K562 (cell line): Measurements from ENCODE around the gene MAP3K12. TPM values are rescaled to one million over a fixed set of nuclear protein-coding genes. Genes with fewer than 3 reads are reported as not detected.

Source experiments
- ATAC-seq: fragments of 200-7000 bp; cut with Tn5 transposase; 3 replicates; pipeline ENCODE4 v1.9.1; 2020; ENCODE audit warnings: moderate library complexity
- BruUV-seq: library from RNA; stranded (reverse); fragments of 400-500 nt; replicated peaks from 2 replicates; lab custom pipeline; 2021; lab: Mats Ljungman, UMichigan
- CTCF ChIA-PET: fragments of 300-600 bp; formaldehyde crosslinking; extraction: SDS; loops from one replicate; lab custom pipeline; 2021; ENCODE audit warnings: low intra/inter-chr PET ratio; lab: Yijun Ruan, JAX
- POLR2A ChIA-PET: fragments of 300-600, 350-650 bp; sonication (Branson Sonifier 250); formaldehyde crosslinking; extraction: SDS; loops from one replicate; lab custom pipeline; 2021; ENCODE audit warnings: antibody characterized with exemption, inconsistent platforms; lab: Yijun Ruan, JAX
- DNase-seq, 4 experiments: peaks; one replicate each; pipeline versions ENCODE4 v3.0.0 to v3.0.0-alpha.2; 2011 to 2018; ENCODE audit warnings: low spot score in 3 of 4, mixed read lengths in 3 of 4; ENCODE audit errors: extremely low read depth in 1 of 4
- FAIRE-seq: peaks from 2 replicates; lab custom pipeline; 2011; peaks lifted over from hg19 to GRCh38; lab: Jason Lieb, UNC
- H2AFZ ChIP-seq: 2 replicates; pipeline ENCODE4 v1.6.0; 2011; ENCODE audit warnings: low read depth, low read length, control low read depth, inconsistent platforms
- H3K27ac ChIP-seq: fragments of 200-600 bp; 3 replicates; pipeline ENCODE4 v1.8.0; 2011; ENCODE audit warnings: low read depth, mild to moderate bottlenecking, control low read depth, inconsistent platforms, low read length, moderate library complexity, mixed read lengths; ENCODE audit errors: extremely low read depth
- H3K27me3 ChIP-seq, 2 experiments: fragments of 300-600 bp in 1 of 2; 2 replicates in 1 of 2; 3 replicates in 1 of 2; pipeline versions ENCODE4 v1.6.0 to v1.8.0; 2011; ENCODE audit warnings: inconsistent platforms in 2 of 2, low read length in 2 of 2, mild to moderate bottlenecking in 1 of 2, mixed read lengths in 1 of 2, moderate library complexity in 1 of 2; ENCODE audit not compliant: control insufficient read depth in 2 of 2, insufficient read depth in 2 of 2
- H3K36me3 ChIP-seq: fragments of 300-600 bp; 3 replicates; pipeline ENCODE4 v1.8.0; 2011; ENCODE audit warnings: mild to moderate bottlenecking, low read length, inconsistent platforms; ENCODE audit not compliant: control insufficient read depth, insufficient read depth
- H3K4me1 ChIP-seq, 2 experiments: fragments of 200-600 bp in 1 of 2; replicated peaks in 1 of 2; 2 replicates in 1 of 2; 3 replicates in 1 of 2; pipeline versions ENCODE4 v1.5.1 to v1.8.0; 2011; ENCODE audit warnings: inconsistent platforms in 2 of 2, low read length in 2 of 2, mild to moderate bottlenecking in 1 of 2, mixed read lengths in 1 of 2, moderate library complexity in 1 of 2; ENCODE audit not compliant: control insufficient read depth in 2 of 2, insufficient read depth in 2 of 2
- H3K4me2 ChIP-seq: 2 replicates; pipeline ENCODE4 v1.6.1; 2011; ENCODE audit warnings: low read length, control low read depth, inconsistent platforms, mixed read lengths; ENCODE audit not compliant: insufficient read depth
- H3K4me3 ChIP-seq: fragments of 200-600 bp; sonication (generic), shearing (Covaris generic); 2 replicates; pipeline ENCODE4 v1.5.1; 2016; ENCODE audit warnings: control low read depth, inconsistent platforms
- H3K79me2 ChIP-seq: fragments of 200-600 bp; 3 replicates; pipeline ENCODE4 v1.8.0; 2011; ENCODE audit warnings: low read length, inconsistent platforms; ENCODE audit not compliant: control insufficient read depth, insufficient read depth
- H3K9ac ChIP-seq, 2 experiments: 2 replicates each; pipeline versions ENCODE4 v1.6.0 to v1.6.1; 2011; ENCODE audit warnings: low read depth in 2 of 2, low read length in 2 of 2, control low read depth in 1 of 2, inconsistent platforms in 1 of 2, mild to moderate bottlenecking in 1 of 2, mixed read lengths in 1 of 2; ENCODE audit not compliant: insufficient read depth in 1 of 2
- H3K9me1 ChIP-seq: one replicate; pipeline ENCODE4 v1.6.0; 2011; ENCODE audit warnings: inconsistent platforms, mild to moderate bottlenecking, low read length, moderate library complexity; ENCODE audit not compliant: control insufficient read depth, insufficient read depth
- H3K9me3 ChIP-seq: replicated peaks from 2 replicates; pipeline ENCODE4 v1.5.1; 2011; ENCODE audit warnings: low read depth, low read length, inconsistent platforms; ENCODE audit not compliant: control insufficient read depth, insufficient read depth
- H4K20me1 ChIP-seq: replicated peaks from 2 replicates; pipeline ENCODE4 v1.6.1; 2011; ENCODE audit warnings: low read length, inconsistent platforms, mixed read lengths; ENCODE audit not compliant: control insufficient read depth, insufficient read depth
- DPF2 ChIP-seq: fragments of 450-650 bp; IDR thresholded peaks from 2 replicates; pipeline ENCODE4 v1.6.1; 2016
- JUND ChIP-seq, 2 experiments: IDR thresholded peaks; 2 replicates in 1 of 2; 3 replicates in 1 of 2; pipeline ENCODE4 v1.6.1; 2011; ENCODE audit warnings: borderline replicate concordance in 2 of 2, low read depth in 2 of 2, low read length in 2 of 2, improper control_type of control experiment in 1 of 2, missing biosample characterization in 1 of 2, missing genetic modification characterization in 1 of 2, missing genetic modification reagents in 1 of 2
- PKNOX1 ChIP-seq: fragments of 450-650 bp; IDR thresholded peaks from 2 replicates; pipeline ENCODE4 v1.6.1; 2016
- POLR2A ChIP-seq: fragments of 450-650 bp; conservative IDR thresholded peaks from 2 replicates; pipeline ENCODE4 v1.6.1; 2016
- POLR2AphosphoS5 ChIP-seq: IDR thresholded peaks from 2 replicates; pipeline ENCODE4 v1.6.1; 2011; ENCODE audit warnings: mild to moderate bottlenecking, low read depth, low read length, moderate library complexity; ENCODE audit not compliant: control insufficient read depth, insufficient read depth
- STAT5B ChIP-seq: fragments of 250-450 bp; sonication (Bioruptor Pico); IDR thresholded peaks from 2 replicates; pipeline ENCODE4 v1.8.0; 2021; ENCODE audit warnings: mild to moderate bottlenecking, inconsistent platforms
- WGBS: fragments of 100-300 bp; shearing (Covaris generic); methylation state at CpG from one replicate; pipeline ENCODE4 v1.1.6; 2016; ENCODE audit warnings: low coverage, mixed read lengths; ENCODE audit not compliant: insufficient coverage; ENCODE audit errors: missing lambda C conversion rate; 5-methylcytosine and 5-hydroxymethylcytosine counted together
- in situ Hi-C: fragments of 300-500 bp; cut with MboI; formaldehyde crosslinking; loops from 4 replicates; pipeline ENCODE4 v1.15.0; 2018; ENCODE audit warnings: inconsistent platforms, mixed read lengths
- intact Hi-C: fragments of 100-400 bp; cut with micrococcal nuclease; formaldehyde crosslinking; loops from 2 replicates; pipeline ENCODE4 v1.14.2; 2022
- polyA plus RNA-seq, 8 experiments: library from polyadenylated mRNA; depleted of rRNA in 4 of 8; stranded (reverse) in 5 of 8; unstranded in 3 of 8; fragments of >200 nt; fragmentation: Nextera tagmentation in 2 of 8; fragmentation: Illumina TruSeq in 1 of 8; extraction: Ambion mirVana in 2 of 8; extraction: Trizol in 1 of 8; gene quantifications; 2 replicates each; pipeline versions ENCODE4 v1.2.1 to v1.2.3, GENCODE V29; 2011 to 2014; ENCODE audit warnings: inconsistent platforms in 1 of 8, missing spikeins in 1 of 8
- total RNA-seq, 7 experiments: library from RNA; depleted of rRNA in 6 of 7; stranded (reverse); fragments of >200 nt in 6 of 7; fragmentation: Illumina TruSeq in 2 of 7; extraction: Trizol in 2 of 7; gene quantifications; 2 replicates each; pipeline versions ENCODE4 v1.2.1 to v1.2.3, GENCODE V29; 2011 to 2021; ENCODE audit warnings: low replicate concordance in 1 of 7

The MAP3K12 gene
- total and polyA plus RNA-seq, 9 of the 15 experiments (the other 6 are each of a cell fraction or from before 2014, with no cell fraction given), result 0.10 to 2.4 (median 1.6) TPM

- H3K27ac ChIP-seq, result no peak overlapping the region
- no peaks in the 10 kb centered on the region for H3K9me3 ChIP-seq
- 77% methylated on average over 3 of the region's 3 CpGs for WGBS
- H3K36me3 ChIP-seq, result peaks cover 100% of the 10 kb centered on the region
- H3K27me3 ChIP-seq, result no peaks in the 10 kb centered on the region
- H3K79me2 ChIP-seq, result peaks cover 97% of the 10 kb centered on the region
- in situ Hi-C loops, result no loop called here
- BruUV-seq, result no TSS peak
- peaks cover 27% of the 10 kb centered on the region for H4K20me1 ChIP-seq
- no peak overlapping the region for H3K4me3 ChIP-seq
- H3K4me2 ChIP-seq, result no peak overlapping the region
- DNase-seq (no peak), ATAC-seq (no peak), FAIRE-seq (peak; percentile 23)
- ChIA-PET CTCF (no interaction called here), POLR2A (interaction anchor here (0.7 to 8.8 kb wide), 3 partner anchors 12 to 166 kb away, joined by 3 to 87 read pairs (median 6); partner anchors contain the start of gene PRR13)
- H2AFZ ChIP-seq, result no peak overlapping the region
- intact Hi-C loops, result no loop called here
- no peaks in the 10 kb centered on the region for H3K9me1 ChIP-seq
- H3K9ac ChIP-seq, result no peak overlapping the region
- H3K4me1 ChIP-seq, result peaks cover 0 to 3% of the 10 kb centered on the region in 2 experiments; a peak in 1 of 5 replicates
- TF ChIP-seq POLR2AphosphoS5, result 0 out of 2 replicates have a peak, but pooled peaks have one; percentile 40
- no peak for TF ChIP-seq DPF2
- TF ChIP-seq JUND (IDR thresholded peaks at IDR 0.05; ENCODE audit: borderline replicate concordance, low read depth, low read length), result no peak
- no peak for TF ChIP-seq JUND (tag; IDR thresholded peaks at IDR 0.05; ENCODE audit: borderline replicate concordance, low read depth, low read length)
- 0 out of 2 replicates have a peak, but pooled peaks have one; percentile 28 for TF ChIP-seq POLR2A
- TF ChIP-seq PKNOX1, result no peak
- no peak for TF ChIP-seq STAT5B (CRISPR knock-in tag)
Measured at GRCh38 chr12:53462935-53463334, 36.3 kb downstream of the MAP3K12 start.
